ENCODE results near the gene THAP5. TPM values are rescaled to one million over a fixed set of nuclear protein-coding genes. Genes with fewer than 3 reads are reported as not detected.

Gene THAP5
- total RNA-seq, 1 donor from 2014 or later: 26.8 TPM

- H3K36me3 Mint-ChIP-seq (ENCODE audit: unreplicated experiment): no peaks in the 10 kb centered on the region
- no peak for DNase-seq (ENCODE audit: extremely low spot score, unreplicated experiment)
- H3K4me1 Mint-ChIP-seq (ENCODE audit: unreplicated experiment): no peaks in the 10 kb centered on the region
- no peak overlapping the region for H3K4me3 Mint-ChIP-seq (ENCODE audit: unreplicated experiment)
- peaks cover 61% of the 10 kb centered on the region for H3K27me3 Mint-ChIP-seq (ENCODE audit: unreplicated experiment)
- TF ChIP-seq CTCF (IDR thresholded peaks at IDR 0.05): no peak
- no peak overlapping the region for H3K27ac Mint-ChIP-seq (ENCODE audit: unreplicated experiment)
- H3K9me3 Mint-ChIP-seq (ENCODE audit: unreplicated experiment): no peaks in the 10 kb centered on the region
Measured at GRCh38 chr7:108603656-108604306, 34.3 kb upstream of the THAP5 start.

- no peak for DNase-seq (ENCODE audit: extremely low spot score, unreplicated experiment)
- Mint-ChIP-seq H3K4me3 (ENCODE audit: unreplicated experiment) (no peak overlapping the region), H3K27me3 (ENCODE audit: unreplicated experiment) (peaks cover 56% of the 10 kb centered on the region), H3K9me3 (ENCODE audit: unreplicated experiment) (no peaks in the 10 kb centered on the region), H3K36me3 (ENCODE audit: unreplicated experiment) (no peaks in the 10 kb centered on the region), H3K27ac (ENCODE audit: unreplicated experiment) (no peak overlapping the region), H3K4me1 (ENCODE audit: unreplicated experiment) (no peaks in the 10 kb centered on the region)
- no peak for TF ChIP-seq CTCF (IDR thresholded peaks at IDR 0.05)
Measured at GRCh38 chr7:108600399-108600798, 30.9 kb upstream of the THAP5 start.

GRCh38 chr7:108598914-108599580 is 29.5 kb upstream of the THAP5 start:
- H3K4me1 Mint-ChIP-seq (ENCODE audit: unreplicated experiment): no peaks in the 10 kb centered on the region
- no peak overlapping the region for H3K27ac Mint-ChIP-seq (ENCODE audit: unreplicated experiment)
- no peak for TF ChIP-seq CTCF (IDR thresholded peaks at IDR 0.05)
- H3K9me3 Mint-ChIP-seq (ENCODE audit: unreplicated experiment): no peaks in the 10 kb centered on the region
- no peak overlapping the region for H3K4me3 Mint-ChIP-seq (ENCODE audit: unreplicated experiment)
- peaks cover 47% of the 10 kb centered on the region for H3K27me3 Mint-ChIP-seq (ENCODE audit: unreplicated experiment)
- no peak for DNase-seq (ENCODE audit: extremely low spot score, unreplicated experiment)
- no peaks in the 10 kb centered on the region for H3K36me3 Mint-ChIP-seq (ENCODE audit: unreplicated experiment)

- no peak for TF ChIP-seq CTCF (IDR thresholded peaks at IDR 0.05)
- Mint-ChIP-seq H3K36me3 (ENCODE audit: unreplicated experiment) (no peaks in the 10 kb centered on the region), H3K4me1 (ENCODE audit: unreplicated experiment) (no peaks in the 10 kb centered on the region), H3K27me3 (ENCODE audit: unreplicated experiment) (peaks cover 50% of the 10 kb centered on the region), H3K27ac (ENCODE audit: unreplicated experiment) (no peak overlapping the region), H3K4me3 (ENCODE audit: unreplicated experiment) (no peak overlapping the region), H3K9me3 (ENCODE audit: unreplicated experiment) (no peaks in the 10 kb centered on the region)
- DNase-seq (ENCODE audit: extremely low spot score, unreplicated experiment): no peak
Measured at GRCh38 chr7:108598153-108598552, 28.6 kb upstream of the THAP5 start.

GRCh38 chr7:108596560-108596959 is 27.1 kb upstream of the THAP5 start:
- Mint-ChIP-seq H3K27ac (ENCODE audit: unreplicated experiment) (no peak overlapping the region), H3K4me3 (ENCODE audit: unreplicated experiment) (no peak overlapping the region), H3K27me3 (ENCODE audit: unreplicated experiment) (peaks cover 47% of the 10 kb centered on the region), H3K36me3 (ENCODE audit: unreplicated experiment) (no peaks in the 10 kb centered on the region), H3K9me3 (ENCODE audit: unreplicated experiment) (no peaks in the 10 kb centered on the region), H3K4me1 (ENCODE audit: unreplicated experiment) (no peaks in the 10 kb centered on the region)
- DNase-seq (ENCODE audit: extremely low spot score, unreplicated experiment): no peak
- no peak for TF ChIP-seq CTCF (IDR thresholded peaks at IDR 0.05)

Measured in osteocyte (in vitro differentiated cells).